Measurements from ENCODE around the gene SAYSD1.

Gene SAYSD1

DNA sequence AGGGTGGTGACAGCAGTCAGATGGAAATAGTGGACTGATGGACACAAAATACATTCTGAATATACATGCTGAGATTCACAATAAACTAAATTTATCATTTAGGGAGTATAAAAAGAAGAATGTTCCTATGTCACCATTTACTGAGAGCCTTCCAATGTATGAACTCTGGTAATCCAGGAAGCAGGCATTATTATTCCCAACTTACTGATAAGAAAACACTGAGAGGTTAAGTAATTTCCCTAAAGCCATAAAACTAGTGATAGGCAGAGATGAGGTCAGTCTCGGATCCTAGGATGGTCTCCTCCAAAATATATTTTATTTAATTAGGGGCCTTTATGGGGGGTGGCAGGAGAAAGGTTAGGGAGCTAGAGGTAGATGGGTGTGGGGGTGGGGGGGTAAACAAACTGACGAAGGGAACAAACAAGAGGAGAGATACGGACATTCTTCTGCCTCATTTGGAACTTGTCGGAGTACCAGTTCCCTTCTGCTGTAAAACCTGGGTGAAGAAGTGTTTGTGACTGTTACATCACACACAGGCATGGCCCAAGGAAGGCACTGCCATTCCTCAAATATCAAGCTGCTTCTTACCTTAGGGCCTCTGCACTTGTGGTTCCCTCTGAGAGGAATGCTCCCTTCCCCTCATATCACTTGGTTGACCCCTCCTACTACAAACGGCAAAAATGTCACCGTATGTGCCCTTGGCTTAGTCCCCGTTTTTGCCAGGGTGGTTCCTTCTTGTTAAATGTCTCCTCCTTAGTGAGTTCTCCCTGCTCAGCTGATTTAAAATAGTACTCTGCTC, 6.7 kb downstream of the SAYSD1 start:
- DNase-seq (ENCODE audit: low read depth in 3 of 3): no peak

GRCh38 chr6:39107641-39108040, 7.3 kb downstream of the SAYSD1 start:
- DNase-seq (ENCODE audit: low read depth in 3 of 3): no peak

DNA sequence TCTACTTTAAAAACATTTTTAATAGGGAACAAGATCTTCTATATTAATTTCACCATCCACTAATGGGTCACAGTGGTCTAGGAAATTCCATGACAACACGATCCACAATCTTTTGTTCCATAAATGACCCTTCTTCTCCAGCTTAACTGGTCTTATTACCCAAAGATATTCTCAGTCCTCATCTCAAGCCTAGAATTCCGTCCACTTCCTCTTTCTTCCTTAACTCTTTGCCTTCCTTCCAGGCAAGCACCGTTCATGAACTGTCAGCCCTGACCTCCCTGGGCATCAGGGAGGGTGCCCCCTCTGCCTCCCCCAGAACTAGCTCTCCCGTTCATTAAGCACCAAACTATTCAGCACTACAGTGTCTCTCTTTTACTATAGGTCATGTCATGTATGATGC, 8.0 kb downstream of the SAYSD1 start:
- no peak for DNase-seq (ENCODE audit: low read depth in 3 of 3)

DNA sequence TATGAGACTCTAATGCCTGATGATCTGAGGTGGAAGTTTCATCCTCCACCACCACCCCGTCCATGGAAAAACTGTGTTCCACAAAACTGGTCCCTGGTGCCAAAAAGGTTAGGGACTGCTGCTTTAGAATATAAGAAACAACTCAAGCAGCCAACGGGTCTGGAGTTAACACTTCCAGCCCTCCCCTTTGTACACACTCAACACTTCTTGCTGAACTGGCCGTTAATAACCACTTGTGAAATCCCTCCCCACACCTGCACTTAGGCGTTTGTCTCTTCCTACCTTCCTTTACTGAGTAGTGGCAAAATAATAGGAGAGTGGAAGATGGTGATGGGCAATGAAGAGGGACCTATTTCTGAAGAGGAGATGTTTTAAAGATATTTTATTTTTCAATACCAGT, 10.5 kb downstream of the SAYSD1 start:
- DNase-seq (ENCODE audit: low read depth in 3 of 3): no peak

DNA sequence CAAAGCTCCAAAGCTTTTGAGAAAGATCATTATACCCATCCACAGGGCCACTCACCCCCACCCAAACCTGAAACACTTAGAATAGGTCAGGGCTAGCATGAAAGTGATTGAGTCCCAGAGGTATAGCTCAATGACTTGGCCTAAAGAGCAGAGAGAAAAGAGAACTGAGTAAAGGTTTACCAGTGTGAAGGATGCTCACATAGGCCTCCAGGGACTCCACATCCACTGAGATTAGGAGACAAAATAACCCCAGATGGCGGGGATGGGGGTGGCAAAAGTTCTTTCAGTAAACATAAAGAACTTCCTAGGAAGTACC, 12.2 kb downstream of the SAYSD1 start:
- DNase-seq (ENCODE audit: low read depth in 3 of 3): no peak

GRCh38 chr6:39102071-39102820, 12.7 kb downstream of the SAYSD1 start:
- DNase-seq (ENCODE audit: low read depth in 3 of 3): no peak

DNA sequence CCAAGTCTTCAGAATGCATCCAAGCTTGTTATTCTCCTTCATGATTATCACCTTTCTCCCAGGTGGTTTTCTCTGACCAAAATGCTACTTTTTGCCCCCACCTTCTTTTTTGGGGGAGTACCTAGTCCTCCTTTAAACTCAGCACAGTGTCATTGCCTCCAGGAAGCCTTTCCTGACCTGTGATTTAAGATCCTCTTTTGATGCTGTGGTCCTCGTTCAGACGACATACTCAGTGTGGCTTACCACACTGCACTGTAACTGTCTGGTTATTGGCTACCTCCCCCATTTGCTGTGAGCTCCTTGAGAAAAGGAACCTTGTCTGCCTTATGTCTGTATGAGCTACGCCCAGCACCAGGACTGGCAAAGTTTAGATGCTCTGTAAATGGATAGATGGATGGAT, 14.6 kb downstream of the SAYSD1 start:
- DNase-seq (ENCODE audit: low read depth in 3 of 3): no peak

DNA sequence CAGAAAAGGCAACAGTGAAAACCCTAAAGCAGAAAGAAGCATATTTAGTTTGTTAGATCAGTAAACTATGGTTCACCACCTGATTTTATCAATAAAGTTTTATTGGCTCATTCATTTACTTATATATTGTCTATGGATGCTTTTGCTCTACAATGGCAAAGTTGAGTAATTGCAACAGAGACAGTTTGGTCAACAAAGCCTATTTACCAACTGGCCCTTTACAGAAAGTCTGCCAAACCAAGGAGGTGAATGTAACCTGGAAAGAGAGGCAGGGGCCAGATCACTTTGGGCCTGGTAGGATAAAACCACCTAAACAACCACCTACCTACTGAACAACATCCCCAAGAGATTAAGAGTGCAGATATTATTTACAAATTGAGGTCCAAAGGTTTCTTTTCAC, 19.4 kb downstream of the SAYSD1 start:
- DNase-seq (ENCODE audit: low read depth in 3 of 3): no peak

GRCh38 chr6:39093149-39093708, 21.8 kb downstream of the SAYSD1 start:
- no peak for DNase-seq (ENCODE audit: low read depth in 3 of 3)

DNA sequence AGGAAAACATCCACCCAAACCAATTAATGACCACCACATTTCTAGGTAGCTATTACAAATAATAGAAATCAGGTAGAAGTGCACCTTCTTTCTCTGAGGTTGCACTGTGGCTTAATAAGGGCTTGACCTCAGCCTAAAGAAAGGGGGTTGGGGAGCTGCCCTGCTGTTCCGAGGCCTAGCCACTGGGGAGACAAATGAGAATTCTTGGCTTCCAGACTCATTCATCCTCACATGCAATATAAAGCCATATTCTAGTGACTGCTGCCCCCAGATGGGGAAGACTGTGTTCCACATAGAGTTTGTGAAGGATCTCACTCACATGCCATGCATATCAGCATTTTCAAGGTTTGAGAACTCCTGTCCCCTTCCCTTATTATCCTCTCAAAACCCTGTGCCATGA, 22.9 kb downstream of the SAYSD1 start:
- DNase-seq (ENCODE audit: low read depth in 3 of 3): no peak

DNA sequence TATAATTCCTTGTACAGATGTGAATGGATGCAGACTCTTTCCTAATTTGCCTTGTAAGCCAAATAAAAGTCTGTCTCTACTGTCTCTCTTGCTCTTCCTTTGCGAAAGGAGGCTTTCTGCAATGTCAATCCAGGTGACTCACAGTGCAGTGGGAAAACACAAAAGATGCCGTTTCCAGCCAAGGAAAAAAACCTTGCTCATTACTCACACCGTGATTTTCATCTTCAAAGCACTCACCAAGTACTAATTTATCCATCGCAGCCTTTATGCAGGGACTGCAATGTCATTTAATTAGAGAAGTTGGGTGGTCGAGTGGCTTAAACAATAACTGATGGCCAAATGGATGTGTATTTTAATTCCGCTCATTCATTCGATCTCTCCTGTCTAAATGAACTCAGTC, 23.8 kb downstream of the SAYSD1 start:
- no peak for DNase-seq (ENCODE audit: low read depth in 3 of 3)

DNA sequence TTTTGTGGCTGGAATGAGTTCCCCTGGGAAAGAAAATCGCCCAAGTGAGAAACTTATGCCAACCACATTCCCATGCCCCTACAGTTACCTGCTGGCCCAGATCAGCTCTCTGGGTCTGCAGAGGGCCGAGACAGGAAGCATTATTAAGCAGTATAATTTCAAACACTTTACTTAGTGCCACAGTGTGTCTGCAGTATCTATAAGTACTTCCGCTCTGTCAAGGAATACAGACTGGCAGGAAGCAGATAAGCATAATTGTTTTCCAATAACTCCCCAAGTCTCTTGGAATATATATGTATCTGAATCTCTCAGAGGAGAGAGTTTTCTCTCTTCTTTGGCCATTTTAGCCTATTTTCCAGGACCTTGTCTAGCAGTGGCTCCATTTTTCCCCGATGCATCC, 24.9 kb downstream of the SAYSD1 start:
- DNase-seq (ENCODE audit: low read depth in 3 of 3): no peak

DNA sequence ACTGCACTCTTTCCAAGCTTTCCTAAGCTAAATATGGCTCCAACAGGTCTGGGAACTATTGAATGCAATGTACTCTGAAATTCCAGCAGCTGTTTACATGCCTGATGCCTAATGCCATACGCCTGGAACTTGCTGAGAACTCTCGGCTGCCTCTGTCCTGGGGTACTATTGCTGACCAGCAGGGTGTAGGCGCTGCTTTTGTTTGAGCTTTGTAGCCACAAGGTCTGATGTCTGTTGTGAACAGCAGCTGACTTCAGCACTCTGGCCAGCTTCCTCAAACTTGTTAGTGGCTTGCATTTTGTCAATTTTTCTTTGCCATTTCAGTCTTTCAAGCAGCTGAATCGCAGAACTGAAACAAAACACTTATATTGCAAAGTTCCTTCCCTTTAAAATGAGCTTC, 26.7 kb downstream of the SAYSD1 start:
- no peak for DNase-seq (ENCODE audit: low read depth in 3 of 3)

DNA sequence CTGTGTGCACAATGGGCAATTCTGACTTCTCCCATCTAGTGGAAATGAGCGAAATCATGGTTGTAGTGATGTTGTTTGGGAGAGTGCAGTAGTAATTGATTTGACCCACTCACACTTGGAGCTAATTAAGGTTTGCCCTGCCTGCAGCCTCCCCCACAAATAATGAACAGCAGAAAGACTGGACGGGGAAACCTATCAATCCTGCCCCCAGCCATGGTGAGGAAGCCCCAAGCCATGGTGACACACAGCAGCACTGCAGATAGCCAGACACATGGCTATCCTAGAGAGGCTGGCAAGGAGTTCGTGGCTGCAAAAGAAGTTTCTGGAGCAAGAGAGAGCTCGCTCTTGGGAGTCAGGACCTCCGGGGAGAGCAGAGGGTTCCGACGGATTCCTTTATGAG, 27.8 kb downstream of the SAYSD1 start:
- DNase-seq (ENCODE audit: low read depth in 3 of 3): no peak

GRCh38 chr6:39086711-39087110, 28.3 kb downstream of the SAYSD1 start:
- no peak for DNase-seq (ENCODE audit: low read depth in 3 of 3)

- DNase-seq (ENCODE audit: low read depth in 3 of 3): no peak
Measured at GRCh38 chr6:39086294-39086693, 28.7 kb downstream of the SAYSD1 start.

DNA sequence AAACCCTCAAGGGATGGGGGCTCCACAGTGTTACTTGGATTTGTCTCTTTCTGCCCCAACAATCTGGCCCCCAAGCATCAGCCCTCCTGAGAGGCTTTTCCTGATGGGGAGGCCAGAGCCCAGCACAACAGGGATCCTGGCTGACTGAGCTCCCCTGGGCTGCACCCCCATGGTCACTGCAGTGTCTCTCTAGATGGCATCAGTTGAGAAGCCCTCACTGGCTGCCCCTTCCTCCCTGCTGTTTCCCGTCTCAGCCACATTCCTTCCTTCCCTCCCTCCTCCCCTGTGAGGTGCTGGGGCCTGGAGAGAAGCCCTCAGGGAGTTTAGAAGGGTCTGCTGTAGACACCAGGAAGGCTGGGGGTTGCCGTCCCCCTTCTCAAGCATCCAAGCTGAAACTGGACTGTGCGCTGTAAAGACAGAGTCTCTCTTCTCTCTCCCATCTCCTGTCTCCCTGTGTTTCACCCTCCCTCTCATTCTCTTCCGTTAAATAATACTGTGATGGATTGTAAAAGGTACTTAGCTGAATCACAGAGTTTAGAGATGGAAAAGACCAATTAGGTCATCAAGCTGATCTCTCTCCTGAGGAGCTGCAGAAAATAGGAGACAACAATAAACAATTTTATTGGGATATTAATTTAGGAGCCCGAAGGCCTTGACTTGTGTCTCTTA, 29.7 kb downstream of the SAYSD1 start:
- DNase-seq (ENCODE audit: low read depth in 3 of 3): no peak

DNA sequence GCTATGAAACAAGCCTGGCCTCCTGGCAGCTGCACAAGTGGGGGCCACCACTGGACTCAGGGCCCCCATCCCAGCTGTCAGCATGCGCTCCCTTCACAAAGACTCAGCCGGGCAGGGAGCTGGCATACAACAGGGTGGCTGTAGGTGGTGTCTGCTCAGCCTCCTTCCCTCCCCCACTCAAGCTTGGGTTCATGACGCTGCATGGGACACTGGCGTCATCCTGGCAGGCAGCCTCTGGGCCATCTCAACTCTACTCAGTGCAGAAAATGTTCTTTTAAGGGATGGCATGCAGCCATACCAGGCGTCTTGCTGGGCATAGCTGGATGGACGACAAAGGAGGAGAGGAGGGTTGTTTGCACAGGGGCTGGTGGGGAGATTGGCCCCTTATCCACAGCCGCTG, 30.5 kb downstream of the SAYSD1 start:
- no peak for DNase-seq (ENCODE audit: low read depth in 3 of 3)

DNA sequence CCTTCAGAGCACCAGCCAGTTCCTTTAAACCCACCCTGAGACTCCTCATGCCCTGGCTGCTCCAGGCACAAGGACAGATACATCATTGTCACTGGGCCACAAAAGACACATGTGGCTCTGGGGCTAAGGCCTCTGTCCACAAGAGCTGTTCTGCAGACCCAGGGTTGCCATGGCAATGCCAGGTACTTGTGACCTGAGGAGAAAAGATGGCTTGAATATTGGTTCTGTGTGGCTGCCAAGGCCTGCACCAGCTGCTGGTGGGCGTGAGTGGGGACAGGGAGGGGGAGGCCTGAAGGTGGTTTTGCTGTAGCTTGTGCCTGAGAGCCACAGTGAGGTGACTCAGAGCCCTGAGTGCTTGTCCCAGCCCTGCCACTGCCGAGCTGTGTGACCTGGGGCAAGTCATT, 31.8 kb downstream of the SAYSD1 start:
- DNase-seq (ENCODE audit: low read depth in 3 of 3): no peak

DNA sequence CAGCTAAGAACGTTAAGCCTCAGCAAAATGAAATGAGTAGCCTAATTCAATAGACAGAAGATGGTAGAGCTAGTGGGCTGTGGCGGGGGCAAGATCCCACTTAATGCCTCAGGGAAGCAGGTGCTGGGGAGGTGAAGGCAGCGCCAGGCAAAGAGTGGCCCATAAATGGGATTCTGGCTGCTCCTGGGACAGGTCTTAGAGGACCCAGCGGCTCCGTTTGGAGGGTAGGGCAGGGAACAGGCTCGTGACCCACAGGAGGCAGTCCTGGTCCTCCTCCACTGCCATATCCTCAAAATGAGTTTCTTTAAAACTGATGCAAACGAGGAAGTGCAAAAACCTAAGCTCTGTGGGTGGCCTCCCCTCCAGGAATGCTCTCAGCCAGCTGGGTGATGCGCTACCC, 32.7 kb downstream of the SAYSD1 start:
- DNase-seq (ENCODE audit: low read depth in 3 of 3): no peak

GRCh38 chr6:39080246-39080875, 34.6 kb downstream of the SAYSD1 start:
- no peak for DNase-seq (ENCODE audit: low read depth in 3 of 3)

Data from stimulated activated CD4-positive, alpha-beta T cell treated with anti-CD3 and anti-CD28 coated beads, TNF-alpha, amount 100 ng/mL, for 4 hours (primary cell).